Stimulated activated CD8-positive, alpha-beta memory T cell treated with anti-CD3 and anti-CD28 coated beads, Interleukin-4, amount 100 ng/mL, for 1 hour (primary cell): Measurements from ENCODE around the gene LY6G6D.
A peak's percentile ranks its signal among the peaks of the same experiment; 100 is the strongest.
"Not testable (repeated sequence)": the region's sequence is repeated elsewhere in the genome, so short reads cannot be mapped to it uniquely, and the experiment has no call there.

ENCODE experiments used
- DNase-seq, 2 donors: peaks; one replicate each; pipeline ENCODE4 v3.0.0-alpha.2; 2020; ENCODE audit warnings: low read depth in 2 of 2, low spot score in 1 of 2

Gene LY6G6D

DNA sequence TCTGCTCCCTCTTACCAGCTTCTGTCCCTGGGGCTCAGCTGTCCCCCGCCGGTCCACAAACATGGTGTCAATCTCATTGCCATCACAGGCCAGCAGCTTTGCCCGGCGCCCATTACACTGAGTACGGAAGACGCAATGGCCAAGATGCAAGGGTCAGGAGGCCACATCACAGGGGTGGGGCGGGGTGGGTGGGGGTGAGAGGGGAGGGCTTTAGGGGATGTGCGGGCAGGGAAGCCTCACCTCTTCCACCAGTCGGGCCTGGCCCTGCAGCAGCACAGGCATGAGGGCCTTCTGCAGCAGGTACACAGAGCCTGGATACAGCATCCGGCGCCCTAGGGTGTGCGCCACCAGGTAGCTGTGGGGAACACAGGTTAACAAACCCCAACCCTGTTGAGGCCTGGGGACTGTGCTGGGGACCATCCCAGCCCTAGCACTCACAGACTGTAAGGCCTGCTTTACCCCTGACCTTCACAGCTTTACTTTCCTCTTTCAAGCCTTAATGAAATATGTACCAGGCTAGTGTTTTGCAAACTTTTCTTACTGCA is 23.5 kb upstream of the LY6G6D start:
- DNase-seq, result no peak

DNA sequence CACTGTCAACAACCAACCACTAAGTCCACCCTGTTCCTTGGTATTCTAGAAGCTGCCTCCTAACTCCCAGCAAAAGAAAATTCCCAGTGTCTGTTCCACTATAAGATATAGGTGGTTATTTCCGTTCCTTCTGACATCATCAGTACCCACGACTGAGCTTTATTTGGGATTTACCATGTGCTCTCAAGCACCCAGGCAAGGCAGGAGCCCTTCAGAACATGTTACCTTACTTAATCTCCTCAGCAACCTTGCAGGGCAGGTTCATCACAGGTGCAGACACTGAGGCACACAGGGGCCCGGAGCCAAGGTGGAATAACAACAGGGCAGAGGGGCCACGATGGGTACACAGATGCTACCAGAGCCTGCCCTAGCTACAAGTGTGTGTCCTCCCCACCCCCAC is 22.8 kb upstream of the LY6G6D start:
- DNase-seq, result no peak

DNA sequence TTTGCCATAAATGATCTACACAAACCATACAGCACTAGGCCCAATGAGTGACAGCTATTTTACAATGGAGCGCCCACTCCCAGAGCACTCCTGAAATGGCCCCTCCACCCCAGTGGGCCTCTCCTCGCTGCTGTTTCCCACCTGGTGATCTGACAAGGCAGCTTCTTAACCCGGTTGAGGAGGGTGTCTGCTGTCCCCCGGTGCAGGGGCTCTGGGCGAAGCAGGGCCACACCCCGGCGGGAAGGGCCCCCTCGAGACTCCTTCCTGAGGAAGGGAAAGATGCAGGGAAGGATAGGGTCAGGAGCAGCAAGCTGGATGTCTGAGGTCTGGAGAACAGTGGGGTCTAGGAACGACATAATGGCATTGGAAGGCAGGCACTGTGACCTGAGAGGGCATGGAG is 22.3 kb upstream of the LY6G6D start:
- DNase-seq, result no peak

DNA sequence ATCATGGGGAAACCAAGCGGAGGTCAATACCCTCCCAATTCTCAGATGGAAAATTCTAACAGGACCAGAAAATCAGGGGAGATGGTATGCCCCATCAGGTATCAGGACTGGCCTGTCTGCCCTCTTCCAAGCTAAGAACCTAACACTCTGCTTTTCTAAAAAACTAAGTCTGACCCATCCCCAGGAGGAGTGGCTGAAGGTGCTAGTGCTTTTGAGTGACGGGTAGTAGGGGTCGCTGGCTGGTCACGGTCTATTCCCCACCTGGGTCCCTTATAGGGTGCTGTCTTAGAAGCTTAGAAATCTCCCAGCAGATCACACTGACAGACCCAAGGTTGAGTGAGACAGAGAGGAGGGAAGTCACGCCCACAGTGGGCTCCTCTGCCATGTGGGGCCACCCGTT is 21.6 kb upstream of the LY6G6D start:
- no peak for DNase-seq

DNA sequence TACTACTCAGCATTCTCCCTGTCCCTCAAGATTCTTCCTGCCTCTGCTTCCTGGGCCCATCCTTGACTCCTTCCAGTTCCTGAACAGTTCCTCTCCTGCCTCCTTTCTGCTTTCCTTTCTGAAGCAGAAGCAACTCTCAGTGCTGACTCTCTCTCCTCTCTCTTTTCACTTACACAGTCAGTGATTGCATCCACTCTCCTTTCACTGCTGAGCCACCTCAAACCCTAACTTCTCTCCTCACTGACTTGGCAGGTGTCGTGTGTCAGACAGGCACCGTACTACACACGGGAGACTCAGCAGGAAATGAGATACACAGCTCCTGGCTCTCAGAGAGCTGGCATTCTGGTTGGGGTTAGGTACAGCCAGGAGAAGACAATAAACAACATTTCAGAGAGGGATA is 17.6 kb upstream of the LY6G6D start:
- no peak for DNase-seq

DNA sequence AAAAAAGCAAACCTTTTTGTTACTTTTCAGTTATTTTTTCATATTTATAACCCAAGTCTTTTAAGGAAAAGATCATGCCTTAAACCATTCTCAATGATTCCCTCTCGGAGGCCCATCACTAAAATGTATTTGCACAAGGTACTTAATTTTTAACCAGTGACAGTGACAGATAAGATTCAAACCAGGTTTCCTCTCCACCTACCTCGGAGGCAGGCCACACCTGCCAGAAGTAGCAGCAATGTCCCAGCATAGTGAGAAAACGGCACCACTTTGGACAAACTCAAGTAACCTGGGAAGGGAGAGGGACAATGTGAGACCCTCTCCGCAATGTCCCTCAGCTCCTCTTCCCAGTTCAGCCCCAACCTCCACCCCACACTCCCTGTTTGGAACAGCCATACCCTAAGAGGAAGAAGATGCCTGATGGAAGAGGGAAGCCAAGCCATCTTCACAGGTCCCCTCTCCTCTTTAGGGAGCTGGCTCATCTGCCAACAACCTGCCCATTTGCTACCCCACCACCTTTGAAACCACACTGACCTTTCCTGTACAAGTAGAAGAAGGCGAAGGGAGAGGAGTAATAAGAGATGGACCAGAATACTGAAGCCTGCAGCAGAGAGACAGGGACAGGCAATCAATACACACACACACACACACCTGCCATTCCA is 14.3 kb upstream of the LY6G6D start:
- no peak for DNase-seq

DNA sequence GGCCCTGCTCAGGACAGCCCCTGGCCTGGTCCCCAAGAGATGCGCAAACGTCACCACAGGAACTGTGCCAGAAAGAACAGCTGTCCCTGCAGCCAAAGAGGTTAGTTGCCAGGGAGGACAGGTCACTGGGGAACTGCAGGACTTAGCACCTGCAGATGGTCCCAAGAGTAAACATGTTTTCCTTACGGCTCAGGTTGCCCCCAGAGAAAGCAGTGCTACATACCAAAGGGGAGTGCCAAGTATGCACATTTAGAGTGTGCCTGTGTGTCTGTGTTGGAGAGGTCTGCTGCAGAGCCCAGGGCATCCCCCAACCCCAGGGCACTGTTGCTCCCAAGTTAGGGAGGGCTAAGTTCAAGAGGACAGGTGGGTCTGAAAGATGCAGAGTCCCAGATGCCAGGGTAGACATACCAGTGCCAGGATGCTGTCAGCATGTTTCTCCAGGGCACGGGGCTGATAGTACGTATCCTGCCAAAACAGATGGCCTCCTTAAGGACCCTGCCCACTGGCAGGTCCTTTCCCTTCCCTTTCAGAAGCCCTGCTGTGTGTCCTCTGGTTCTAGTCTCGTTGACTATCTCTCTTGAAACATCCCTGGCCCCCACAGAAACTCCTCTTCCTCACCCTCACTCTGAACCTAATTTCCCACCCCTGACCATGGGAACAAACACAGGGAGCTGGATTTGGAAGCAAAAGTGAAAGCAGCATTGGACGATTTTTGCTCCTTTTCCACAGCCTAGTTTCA is 13.3 kb upstream of the LY6G6D start:
- no peak for DNase-seq

DNA sequence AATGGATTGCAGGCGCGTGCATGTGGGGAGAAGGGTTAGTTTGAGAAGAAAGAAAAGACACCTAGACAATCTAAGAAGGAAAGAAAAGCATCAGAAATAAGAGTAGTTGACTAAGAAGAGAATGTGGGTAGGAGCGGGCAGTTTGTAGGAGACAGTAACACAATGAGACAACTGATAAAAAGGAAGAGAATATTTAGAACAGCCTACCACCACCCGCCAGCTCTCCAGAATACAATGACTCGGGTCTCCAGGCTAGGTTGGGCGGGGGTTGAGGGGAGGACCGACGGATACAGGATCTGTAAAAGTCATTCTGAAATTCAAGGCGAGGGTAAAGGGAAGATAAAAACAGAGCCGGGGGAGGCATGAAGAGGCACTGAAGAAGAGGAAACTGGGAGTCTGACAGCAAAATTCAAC is 12.7 kb upstream of the LY6G6D start:
- DNase-seq, result no peak

DNA sequence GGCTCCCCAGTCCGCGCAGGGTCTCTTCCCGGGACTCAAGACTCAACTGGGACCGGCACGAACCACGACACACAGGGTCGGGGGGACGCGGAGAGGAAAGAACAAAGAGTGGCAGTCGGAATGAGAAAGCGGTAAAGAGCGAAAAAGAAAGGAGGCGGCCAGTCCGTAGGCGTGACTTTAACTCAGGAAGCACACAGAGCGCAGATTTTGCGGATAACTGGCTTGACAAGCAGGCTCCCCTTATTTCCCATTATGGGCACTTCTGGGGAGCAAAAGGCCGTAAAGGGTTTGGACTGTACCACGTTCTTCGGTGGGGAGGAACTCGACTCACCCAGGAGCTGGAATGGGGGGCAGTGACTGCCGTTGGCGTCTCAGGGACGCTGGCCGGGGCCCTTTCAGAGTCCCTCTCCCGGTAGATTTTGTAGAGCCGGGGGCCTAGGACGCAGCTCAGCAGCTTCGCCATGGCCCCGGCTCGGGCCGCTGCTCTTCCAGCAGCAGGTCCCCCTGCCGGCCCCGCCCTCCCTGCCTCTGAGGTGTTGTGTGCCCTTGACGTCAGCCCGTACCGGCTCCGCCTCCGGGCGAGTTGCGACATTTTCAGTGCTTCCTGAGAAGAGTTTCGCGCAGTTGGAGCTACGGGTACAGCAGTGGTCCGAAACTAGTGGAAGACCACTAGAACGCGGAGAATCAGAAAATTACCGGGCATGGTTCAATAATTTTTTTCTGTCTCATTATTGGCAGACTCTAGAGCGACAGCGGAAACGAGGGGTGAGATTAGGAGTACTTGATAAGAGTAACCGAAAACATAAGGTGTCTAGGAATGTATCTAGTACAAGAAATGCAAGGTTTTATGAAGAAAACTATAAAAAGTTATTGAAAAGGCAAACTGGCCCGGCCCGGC is 12.1 kb upstream of the LY6G6D start, which contains the start of gene ABHD16A:
Gene ABHD16A, minus strand, starts transcription at position 506 of the 898 bp plus-strand sequence. Its CDS starts 43 bp downstream, at position 463.
- DNase-seq, result peak; percentile 92 to 93

DNA sequence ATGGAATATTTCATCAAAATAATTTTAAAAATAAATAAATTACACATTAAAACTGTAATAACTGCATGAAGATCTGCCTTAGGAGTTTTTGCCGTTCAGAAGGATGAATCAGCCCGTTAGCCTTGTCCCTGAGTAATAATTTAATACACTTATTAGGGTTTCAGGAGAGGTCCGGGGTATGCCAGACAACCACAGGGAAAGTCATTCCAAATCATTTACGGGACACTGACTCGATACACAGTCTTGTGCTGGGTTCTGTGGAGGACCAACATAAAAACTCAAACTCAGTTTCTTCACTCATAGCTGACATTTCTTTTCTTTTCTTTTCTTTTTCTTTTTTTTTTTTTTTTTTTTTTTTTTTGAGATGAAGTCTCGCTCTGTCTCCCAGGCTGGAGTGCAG is 9.2 kb upstream of the LY6G6D start:
- no peak for DNase-seq

DNA sequence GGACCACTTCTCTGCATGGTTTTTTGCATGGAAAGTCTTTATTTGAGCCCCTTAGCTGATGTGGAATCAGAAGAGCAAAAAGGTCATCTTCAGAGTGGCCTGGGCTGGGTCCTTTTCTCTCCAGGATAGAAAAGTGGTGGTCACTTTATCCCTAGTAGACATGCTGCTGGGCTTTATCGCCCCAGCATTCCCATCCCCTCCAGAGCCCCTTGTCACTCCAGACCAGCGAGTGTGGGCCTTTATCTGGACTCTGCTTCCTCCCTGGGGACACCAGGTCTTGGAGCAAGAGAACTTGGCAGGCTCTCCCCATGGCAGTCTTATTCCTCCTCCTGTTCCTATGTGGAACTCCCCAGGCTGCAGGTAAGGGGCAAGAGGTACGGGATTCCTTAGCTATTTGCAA is 8.5 kb upstream of the LY6G6D start, which contains the start of gene LY6G6F:
Gene LY6G6F, plus strand, starts transcription at position 268 of the 400 bp plus-strand sequence. Its CDS starts 41 bp downstream, at position 309.
- no peak for DNase-seq

DNA sequence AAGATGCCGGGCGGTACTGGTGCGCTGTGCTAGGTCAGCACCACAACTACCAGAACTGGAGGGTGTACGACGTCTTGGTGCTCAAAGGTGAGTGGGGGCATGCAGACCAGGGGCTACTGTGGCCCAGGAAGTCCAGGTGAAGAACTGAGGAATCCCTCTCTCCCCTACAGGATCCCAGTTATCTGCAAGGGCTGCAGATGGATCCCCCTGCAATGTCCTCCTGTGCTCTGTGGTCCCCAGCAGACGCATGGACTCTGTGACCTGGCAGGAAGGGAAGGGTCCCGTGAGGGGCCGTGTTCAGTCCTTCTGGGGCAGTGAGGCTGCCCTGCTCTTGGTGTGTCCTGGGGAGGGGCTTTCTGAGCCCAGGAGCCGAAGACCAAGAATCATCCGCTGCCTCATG is 7.4 kb upstream of the LY6G6D start:
- no peak for DNase-seq

DNA sequence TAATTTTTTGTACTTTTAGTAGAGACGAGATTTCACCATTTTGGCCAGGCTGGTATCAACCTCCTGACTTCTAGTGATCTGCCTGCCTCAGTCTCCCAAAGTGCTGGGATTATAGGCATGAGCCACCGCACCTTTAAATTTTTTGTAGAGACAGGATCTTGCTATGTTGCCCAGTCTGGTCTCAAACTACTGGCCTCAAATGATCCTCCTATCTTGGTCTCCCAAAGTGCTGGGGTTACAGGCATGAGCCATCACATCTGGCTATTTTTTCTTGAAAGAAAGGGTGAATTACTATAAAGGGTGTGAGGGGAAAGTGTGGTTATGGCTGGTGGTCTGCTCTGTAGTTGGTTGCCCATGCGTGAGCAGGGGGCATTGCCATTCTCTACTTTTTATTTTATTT is 6.9 kb upstream of the LY6G6D start:
- no peak for DNase-seq

DNA sequence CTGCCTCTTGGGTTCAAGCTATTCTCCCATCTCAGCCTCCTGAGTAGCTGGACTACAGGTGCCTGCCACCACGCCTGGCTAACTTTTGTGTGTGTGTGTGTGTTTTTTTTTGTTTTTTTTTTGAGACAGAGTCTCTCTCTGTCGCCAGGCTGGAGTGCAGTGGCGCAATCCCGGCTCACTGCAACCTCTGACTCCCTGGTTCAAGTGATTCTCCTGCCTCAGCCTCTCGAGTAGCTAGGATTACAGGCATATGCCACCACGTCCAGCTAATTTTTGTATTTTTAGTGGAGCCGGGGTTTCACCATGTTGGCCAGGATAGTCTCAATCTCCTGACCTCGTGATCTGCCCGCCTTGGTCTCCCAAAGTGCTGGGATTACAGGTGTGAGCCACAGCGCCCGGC is 6.0 kb upstream of the LY6G6D start:
- DNase-seq, result not testable (repeated sequence)

DNA sequence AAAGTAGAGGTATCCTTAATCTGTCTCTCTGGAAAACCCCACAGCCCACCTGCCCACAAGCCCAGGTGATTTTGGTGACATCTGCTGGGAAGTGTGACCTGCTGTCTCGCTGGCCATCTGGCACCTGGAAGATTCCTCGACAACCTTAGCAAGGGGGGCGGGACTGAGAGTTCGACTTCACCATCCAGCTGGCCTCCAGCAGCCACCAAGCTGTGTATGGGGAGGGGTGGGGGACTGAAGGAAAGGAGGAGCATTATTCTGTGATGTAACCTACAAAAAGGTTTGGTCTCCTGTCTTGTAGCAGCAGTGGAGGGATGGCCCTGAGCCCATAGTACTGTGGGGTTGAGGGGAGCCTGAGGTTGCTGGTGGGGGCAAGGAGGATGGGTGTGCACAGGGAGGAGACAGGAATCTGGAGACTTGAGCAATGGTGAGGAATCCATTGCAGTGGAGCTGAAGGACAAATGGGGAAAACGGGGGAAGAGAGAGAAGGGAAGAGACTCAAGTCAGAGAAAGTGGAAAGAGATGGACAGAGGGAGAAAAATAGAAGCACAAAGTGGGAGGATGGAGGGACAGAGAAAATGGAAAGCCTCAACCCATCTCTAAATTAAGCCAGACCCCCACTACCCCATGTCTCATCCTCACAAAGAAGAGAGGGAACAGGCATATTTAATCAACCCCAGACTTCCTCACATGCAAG is 4.5 kb upstream of the LY6G6D start:
- DNase-seq, result no peak

DNA sequence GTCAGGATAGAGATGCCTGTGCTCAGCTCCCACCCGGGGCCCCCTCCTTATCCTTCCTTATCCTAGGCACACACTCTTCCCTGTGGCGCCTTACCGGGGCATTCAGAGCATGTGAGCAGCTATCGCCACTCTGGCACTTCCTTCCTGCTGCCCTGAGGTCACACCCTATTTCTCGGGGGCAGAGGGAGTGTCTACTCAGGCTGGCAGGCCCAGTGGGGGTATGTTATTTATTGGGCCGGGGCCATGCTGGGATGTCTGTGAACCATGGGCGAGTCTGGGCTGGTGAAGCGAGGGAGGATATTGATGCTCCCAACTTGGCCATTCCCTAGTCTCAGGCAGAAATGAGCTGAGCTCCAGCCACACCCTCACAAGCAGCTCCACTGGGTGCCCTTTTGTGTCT is 3.9 kb upstream of the LY6G6D start:
- DNase-seq, result no peak

DNA sequence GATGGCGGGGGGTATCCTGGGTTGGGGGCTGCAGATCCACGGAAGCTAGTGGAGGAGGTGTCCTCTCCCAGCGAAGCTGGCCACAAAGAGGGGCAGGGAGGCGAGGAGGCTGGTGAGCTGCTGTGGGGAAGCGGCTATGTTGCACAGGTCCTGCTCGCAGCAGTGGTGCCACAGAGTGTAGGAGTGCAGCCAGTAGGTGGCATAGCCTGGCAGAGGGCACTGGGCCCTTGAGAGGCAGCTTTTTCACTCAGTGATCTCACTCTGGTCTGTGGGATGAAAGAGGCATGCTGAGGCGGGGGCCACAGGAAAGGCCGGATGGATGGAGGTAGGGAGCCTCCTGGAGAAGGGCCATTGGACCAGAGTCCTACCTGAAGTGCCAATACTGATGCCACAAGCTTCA is 2.9 kb upstream of the LY6G6D start:
- DNase-seq, result no peak

DNA sequence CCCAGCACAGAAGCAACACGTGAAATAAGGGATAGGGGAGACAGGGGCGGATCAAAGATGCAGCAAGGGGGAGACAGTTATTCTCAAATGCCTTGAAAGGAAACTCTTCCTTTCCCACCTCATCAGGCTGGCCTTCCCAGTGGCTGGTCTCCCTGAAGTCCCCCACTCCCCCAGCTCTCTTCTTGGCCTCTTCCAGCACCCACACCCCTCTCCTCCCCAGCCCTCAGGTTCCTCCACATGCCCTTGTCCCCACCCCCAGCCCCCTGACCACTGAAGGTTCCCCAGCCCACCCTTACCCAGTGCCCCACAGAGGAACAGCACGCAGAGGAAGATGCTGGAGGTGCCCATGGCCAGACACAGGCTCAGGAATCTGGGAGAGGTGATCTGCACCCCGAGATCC is 1.7 kb upstream of the LY6G6D start:
- no peak for DNase-seq

DNA sequence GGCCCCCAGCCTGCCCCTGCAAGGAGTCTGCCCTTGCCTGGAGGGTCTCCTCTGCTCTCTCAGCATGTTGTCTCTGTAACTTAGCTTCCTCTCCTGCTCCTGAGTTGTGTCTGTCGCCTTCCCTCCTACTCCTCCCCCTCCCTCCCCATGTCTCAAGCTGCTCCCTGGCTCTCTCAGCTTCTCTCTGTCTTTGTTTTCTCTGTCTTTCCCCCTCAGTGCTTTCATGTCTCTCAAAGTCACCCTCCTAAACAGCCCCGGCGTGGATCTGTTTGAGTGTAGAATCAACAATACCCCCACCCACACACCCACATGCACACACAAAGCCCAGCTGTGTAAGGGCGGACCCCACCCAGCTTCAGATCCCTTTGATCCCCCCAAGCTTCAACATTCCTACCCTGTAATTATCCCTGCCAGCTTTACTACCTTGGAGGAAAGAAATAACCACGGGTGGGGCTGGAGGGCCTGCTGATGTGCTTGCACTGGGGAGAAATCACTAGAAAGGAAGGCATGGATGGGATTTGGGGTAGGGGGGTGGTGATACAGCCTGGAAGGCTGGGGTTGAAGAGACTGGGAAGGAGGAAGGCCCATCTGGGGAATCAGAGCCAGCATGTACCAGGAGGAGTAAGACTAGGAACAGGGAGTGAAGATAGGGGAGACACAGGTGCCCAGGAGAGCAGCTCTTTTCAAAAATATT is 1.0 kb upstream of the LY6G6D start:
- no peak for DNase-seq

DNA sequence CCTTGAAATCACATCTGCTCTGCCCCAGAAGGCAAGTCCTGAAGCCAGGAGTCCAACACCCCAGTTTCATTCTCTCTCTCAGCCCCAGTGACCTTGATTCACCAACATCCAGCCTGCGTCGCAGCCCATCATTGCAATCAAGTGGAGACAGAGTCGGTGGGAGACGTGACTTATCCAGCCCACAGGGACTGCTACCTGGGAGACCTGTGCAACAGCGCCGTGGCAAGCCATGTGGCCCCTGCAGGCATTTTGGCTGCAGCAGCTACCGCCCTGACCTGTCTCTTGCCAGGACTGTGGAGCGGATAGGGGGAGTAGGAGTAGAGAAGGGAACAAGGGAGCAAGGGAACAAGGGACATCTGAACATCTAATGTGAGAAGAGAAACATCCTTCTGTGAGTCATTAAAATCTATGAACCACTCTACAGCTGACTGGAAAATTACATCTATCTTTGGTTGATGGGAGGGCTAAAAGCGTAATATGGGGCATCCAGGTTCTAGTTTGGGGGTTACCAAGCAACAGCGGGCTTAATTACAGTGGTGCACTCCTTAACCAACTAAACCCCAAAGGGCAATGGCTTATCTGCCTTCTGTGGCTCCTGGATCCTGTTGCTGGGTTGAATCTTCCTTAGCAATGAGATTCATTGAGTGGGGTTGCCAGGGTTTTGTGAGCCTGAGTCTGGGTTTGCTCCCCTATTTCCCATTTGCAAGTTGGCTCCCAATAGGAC is 2.5 kb downstream of the LY6G6D start:
- no peak for DNase-seq
